ENCODE measurements around the gene RXFP4.

The RXFP4 gene

GRCh38 chr1:155973723-155974122 is 32.3 kb downstream of the RXFP4 start:
- H3K4me1 Mint-ChIP-seq (ENCODE audit: low read depth): peaks cover 68% of the 10 kb centered on the region
- H3K36me3 Mint-ChIP-seq (ENCODE audit: low read depth): peaks cover 59% of the 10 kb centered on the region
- H3K4me3 Mint-ChIP-seq: peak overlapping the region; percentile 56
- H3K27me3 Mint-ChIP-seq (ENCODE audit: low read depth): no peaks in the 10 kb centered on the region
- H3K9me3 Mint-ChIP-seq: no peaks in the 10 kb centered on the region
- DNase-seq (ENCODE audit: low spot score): no peak
- H3K27ac Mint-ChIP-seq: no peak overlapping the region

GRCh38 chr1:155974208-155975115 is 33.0 kb downstream of the RXFP4 start:
- H3K36me3 Mint-ChIP-seq (ENCODE audit: low read depth): peaks cover 53% of the 10 kb centered on the region
- no peaks in the 10 kb centered on the region for H3K9me3 Mint-ChIP-seq
- peak overlapping the region; percentile 92 for H3K4me3 Mint-ChIP-seq

DNA sequence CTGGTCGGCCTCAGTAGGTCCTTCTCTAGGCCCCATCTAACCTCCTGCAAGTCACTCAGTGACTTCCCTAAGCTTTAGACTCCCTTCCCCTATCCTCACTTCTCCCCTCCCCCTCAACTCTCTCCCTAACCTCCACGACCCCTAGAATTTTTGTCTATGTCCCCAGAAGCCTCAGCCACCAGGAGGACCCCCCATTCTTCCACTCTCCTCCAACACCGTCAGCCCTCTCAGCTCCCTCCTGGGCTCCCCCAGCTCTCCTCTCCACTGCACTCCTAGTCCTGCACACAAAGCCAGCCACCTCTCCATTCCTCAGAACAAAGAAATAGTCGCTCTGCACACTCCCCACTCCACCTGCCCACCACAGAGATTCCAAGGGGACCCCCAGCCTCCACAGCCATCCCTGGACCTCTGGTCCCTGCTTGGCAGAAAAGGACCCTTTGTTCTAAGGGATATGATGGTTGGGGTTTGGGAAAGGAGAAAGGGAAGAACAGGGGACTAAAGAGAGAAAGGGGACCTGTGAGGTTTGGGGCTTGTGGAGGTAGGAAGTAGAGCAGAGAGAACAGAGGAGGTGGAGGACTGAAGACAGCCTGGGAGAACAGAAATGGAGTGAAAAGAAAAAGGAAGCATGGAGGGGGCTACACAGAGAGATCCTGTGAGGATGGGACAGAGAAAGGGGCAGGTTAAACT is 34.1 kb downstream of the RXFP4 start:
- Mint-ChIP-seq H3K36me3 (ENCODE audit: low read depth) (peaks cover 43% of the 10 kb centered on the region), H3K4me3 (peak overlapping the region; percentile 92), H3K27me3 (ENCODE audit: low read depth) (no peaks in the 10 kb centered on the region), H3K27ac (peak overlapping the region; percentile 84), H3K9me3 (no peaks in the 10 kb centered on the region), H3K4me1 (ENCODE audit: low read depth) (peaks cover 61% of the 10 kb centered on the region)
- no peak for DNase-seq (ENCODE audit: low spot score)

More at GRCh38 chr1:155974208-155975115, 33.0 kb downstream of the RXFP4 start:
- Mint-ChIP-seq H3K27ac (peak overlapping the region; percentile 84), H3K27me3 (ENCODE audit: low read depth) (no peaks in the 10 kb centered on the region), H3K4me1 (ENCODE audit: low read depth) (peaks cover 62% of the 10 kb centered on the region)
- DNase-seq (ENCODE audit: low spot score): no peak

DNA sequence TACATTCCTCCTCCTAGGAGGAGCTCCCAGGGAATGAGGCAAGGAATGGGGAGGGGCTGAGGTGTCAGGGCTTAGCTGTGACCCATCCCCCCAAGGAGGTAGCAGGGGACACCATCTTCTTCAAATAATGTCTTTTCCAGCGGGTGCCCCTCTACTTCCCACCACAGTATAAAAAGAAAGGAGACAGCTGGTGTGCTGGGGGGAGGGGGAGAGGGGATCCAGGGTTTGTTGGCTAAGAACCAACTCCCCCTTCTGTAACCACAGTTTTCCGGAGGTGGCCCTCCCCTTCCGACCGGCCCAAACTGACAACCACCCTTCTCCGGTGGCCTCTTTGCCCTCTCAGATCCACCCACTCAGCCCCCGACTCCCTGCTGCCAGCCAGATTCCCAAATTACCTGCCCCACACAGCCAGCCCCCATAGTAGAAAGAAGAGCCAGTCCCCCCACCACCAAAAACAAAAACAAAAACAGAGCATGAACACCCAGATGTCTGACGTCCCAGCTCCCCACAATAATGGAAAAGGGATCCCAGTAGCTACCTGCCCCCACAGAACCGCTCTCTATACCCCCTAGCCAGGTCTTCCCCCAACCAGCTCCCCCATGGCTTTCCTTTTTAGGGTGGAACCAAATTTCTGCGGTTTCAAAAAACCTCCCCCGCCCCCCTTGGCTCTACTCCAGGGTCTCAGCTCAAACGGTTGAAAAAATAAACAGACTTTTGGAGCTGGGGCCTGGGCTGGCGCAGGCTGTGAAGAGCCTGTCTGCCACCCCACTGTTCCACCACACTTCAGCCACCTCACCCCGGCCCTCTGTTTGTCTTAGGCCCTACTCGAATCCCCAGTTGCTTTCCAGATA is 34.8 kb downstream of the RXFP4 start:
- H3K4me1 Mint-ChIP-seq (ENCODE audit: low read depth): peaks cover 61% of the 10 kb centered on the region
- H3K36me3 Mint-ChIP-seq (ENCODE audit: low read depth): peaks cover 41% of the 10 kb centered on the region
- peak overlapping the region; percentile 84 for H3K27ac Mint-ChIP-seq
- DNase-seq (ENCODE audit: low spot score): peak; percentile 55
- H3K9me3 Mint-ChIP-seq: no peaks in the 10 kb centered on the region
- peak overlapping the region; percentile 92 for H3K4me3 Mint-ChIP-seq
- no peaks in the 10 kb centered on the region for H3K27me3 Mint-ChIP-seq (ENCODE audit: low read depth)

- Mint-ChIP-seq H3K36me3 (ENCODE audit: low read depth) (peaks cover 45% of the 10 kb centered on the region), H3K9me3 (no peaks in the 10 kb centered on the region), H3K27ac (peak overlapping the region; percentile 84), H3K4me3 (peak overlapping the region; percentile 92), H3K27me3 (ENCODE audit: low read depth) (no peaks in the 10 kb centered on the region), H3K4me1 (ENCODE audit: low read depth) (peaks cover 62% of the 10 kb centered on the region)
- DNase-seq (ENCODE audit: low spot score): no peak
Observed at GRCh38 chr1:155976913-155977689, 35.7 kb downstream of the RXFP4 start.

- Mint-ChIP-seq H3K27ac (peak overlapping the region; percentile 88), H3K4me3 (peak overlapping the region; percentile 92), H3K36me3 (ENCODE audit: low read depth) (peaks cover 41% of the 10 kb centered on the region), H3K9me3 (no peaks in the 10 kb centered on the region), H3K27me3 (ENCODE audit: low read depth) (no peaks in the 10 kb centered on the region), H3K4me1 (ENCODE audit: low read depth) (peaks cover 57% of the 10 kb centered on the region)
- DNase-seq (ENCODE audit: low spot score): peak; percentile 75
Observed at GRCh38 chr1:155977690-155978324, 36.4 kb downstream of the RXFP4 start.

GRCh38 chr1:155978325-155978972 is 37.0 kb downstream of the RXFP4 start, which contains the start of gene ARHGEF2:
TSS of gene ARHGEF2 (minus strand) at chr1:155978547. CDS start at chr1:155978427, 120 bp downstream.
- H3K27ac Mint-ChIP-seq: peak within 1 kb of the TSS; percentile 88
- peaks cover 57% of the 10 kb centered on the region for H3K4me1 Mint-ChIP-seq (ENCODE audit: low read depth)
- H3K4me3 Mint-ChIP-seq: peak within 1 kb of the TSS; percentile 92
- H3K27me3 Mint-ChIP-seq (ENCODE audit: low read depth): no peaks in the 10 kb centered on the region
- DNase-seq (ENCODE audit: low spot score): peak; percentile 77
- H3K9me3 Mint-ChIP-seq: no peaks in the 10 kb centered on the region
- H3K36me3 Mint-ChIP-seq (ENCODE audit: low read depth): peaks cover 35% of the 10 kb centered on the region

DNA sequence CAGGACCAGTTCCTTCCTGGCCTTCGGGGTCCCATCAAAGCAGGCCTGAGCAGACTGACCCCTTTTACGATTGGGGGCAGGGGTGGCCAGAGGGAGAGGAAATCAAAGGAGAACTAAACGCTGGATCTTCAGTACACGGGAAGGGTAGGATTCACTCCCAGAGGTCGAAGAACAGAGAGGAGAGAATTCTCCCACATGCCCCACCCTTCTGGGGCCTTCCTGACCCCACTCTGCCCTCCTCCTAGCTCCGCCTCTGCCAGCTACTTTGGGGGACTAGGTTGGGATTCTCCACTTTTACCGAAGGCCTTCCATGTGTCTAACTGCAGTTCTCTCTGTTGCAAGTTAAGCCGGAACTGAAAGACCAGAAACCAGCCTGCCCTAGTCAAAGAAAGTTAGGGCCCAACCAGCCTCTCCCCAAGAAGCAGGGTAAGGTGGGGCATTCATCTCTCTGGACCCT is 37.6 kb downstream of the RXFP4 start:
- peaks cover 34% of the 10 kb centered on the region for H3K36me3 Mint-ChIP-seq (ENCODE audit: low read depth)
- no peak for DNase-seq (ENCODE audit: low spot score)
- peak overlapping the region; percentile 88 for H3K27ac Mint-ChIP-seq
- H3K9me3 Mint-ChIP-seq: no peaks in the 10 kb centered on the region
- peaks cover 59% of the 10 kb centered on the region for H3K4me1 Mint-ChIP-seq (ENCODE audit: low read depth)
- peak overlapping the region; percentile 92 for H3K4me3 Mint-ChIP-seq
- H3K27me3 Mint-ChIP-seq (ENCODE audit: low read depth): no peaks in the 10 kb centered on the region

DNA sequence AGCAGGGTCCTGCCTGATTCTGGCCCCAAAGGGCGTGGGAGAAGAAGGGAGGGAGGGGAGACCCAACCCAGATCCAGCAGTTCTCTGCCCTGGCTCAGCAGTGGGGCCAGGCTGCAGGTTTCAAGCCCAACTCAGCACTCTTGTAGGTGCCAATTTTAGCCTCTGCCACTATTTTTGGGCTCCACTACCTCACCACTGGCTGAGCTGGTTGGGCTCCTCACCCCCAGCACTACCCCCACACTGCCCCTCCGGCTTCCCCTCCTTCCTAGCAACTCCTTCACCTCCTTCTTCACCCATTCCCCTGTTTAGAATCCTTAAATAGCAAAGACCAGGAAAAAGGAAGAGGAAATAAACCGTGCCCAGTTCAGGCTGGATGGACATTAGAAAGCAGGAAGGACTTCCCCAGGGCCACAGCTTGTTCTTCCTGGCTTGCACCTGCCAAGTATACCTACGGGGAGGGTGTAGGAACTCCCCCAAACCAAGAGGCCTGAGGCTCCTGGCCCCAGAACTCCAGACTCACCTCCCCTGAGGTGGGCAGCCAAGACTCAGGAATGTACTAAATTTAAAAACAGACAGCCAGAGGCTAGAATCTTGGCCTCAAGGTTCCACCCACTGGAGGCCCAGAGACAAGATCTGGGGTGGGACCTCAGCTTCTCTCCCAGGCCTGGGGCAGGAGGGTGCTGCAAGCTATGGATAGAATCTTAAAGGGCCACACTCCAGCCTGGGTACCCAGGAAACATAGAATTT is 38.3 kb downstream of the RXFP4 start:
- DNase-seq (ENCODE audit: low spot score): no peak
- Mint-ChIP-seq H3K4me3 (peak overlapping the region; percentile 92), H3K27me3 (ENCODE audit: low read depth) (no peaks in the 10 kb centered on the region), H3K27ac (peak overlapping the region; percentile 88), H3K4me1 (ENCODE audit: low read depth) (peaks cover 55% of the 10 kb centered on the region), H3K9me3 (no peaks in the 10 kb centered on the region), H3K36me3 (ENCODE audit: low read depth) (peaks cover 28% of the 10 kb centered on the region)

- no peak for DNase-seq (ENCODE audit: low spot score)
- Mint-ChIP-seq H3K27ac (peak overlapping the region; percentile 81), H3K27me3 (ENCODE audit: low read depth) (no peaks in the 10 kb centered on the region), H3K36me3 (ENCODE audit: low read depth) (peaks cover 18% of the 10 kb centered on the region), H3K9me3 (no peaks in the 10 kb centered on the region), H3K4me1 (ENCODE audit: low read depth) (peaks cover 40% of the 10 kb centered on the region), H3K4me3 (peak overlapping the region; percentile 92)
Observed at GRCh38 chr1:155981266-155982088, 40.0 kb downstream of the RXFP4 start.

- Mint-ChIP-seq H3K9me3 (no peaks in the 10 kb centered on the region), H3K4me3 (peak overlapping the region; percentile 92), H3K27me3 (ENCODE audit: low read depth) (no peaks in the 10 kb centered on the region), H3K27ac (peak overlapping the region; percentile 65), H3K36me3 (ENCODE audit: low read depth) (peaks cover 12% of the 10 kb centered on the region), H3K4me1 (ENCODE audit: low read depth) (peaks cover 37% of the 10 kb centered on the region)
- no peak for DNase-seq (ENCODE audit: low spot score)
Observed at GRCh38 chr1:155982106-155982505, 40.7 kb downstream of the RXFP4 start.

Measured in T-helper 2 cell treated with Interferon-gamma antibody and Interleukin-4, amounts not matched to agents 5 μg/mL and 100 μg/mL, for 36 hours (primary cell).